Measurements from ENCODE around the gene TUT4.

TUT4 gene

DNA sequence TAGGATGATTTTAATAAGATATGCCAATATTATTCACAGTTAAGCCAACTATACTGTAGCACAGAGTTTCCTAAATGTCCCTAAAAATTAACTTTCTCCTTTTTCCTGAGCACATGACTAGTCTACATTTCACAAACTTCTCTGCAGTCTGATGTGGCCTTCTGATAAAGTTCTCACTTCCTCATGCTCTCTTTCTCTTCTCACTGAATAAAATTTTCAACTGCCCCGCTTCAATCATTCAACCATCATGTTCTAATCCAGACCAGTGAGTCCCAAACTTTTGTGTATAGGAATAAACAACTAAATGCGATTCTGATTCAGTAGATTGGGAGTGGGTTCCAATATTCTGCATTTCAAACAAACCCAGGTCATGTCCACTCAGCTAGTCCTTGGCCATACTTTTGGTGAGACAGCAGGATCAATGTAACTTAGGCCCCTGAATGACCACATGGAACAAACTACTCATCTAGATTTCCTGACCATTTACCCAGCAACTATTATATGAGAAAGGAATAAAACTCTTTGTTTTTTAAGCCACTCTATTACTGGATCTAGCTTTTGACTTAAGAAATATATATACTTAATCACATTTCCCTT, 20.1 kb downstream of the TUT4 start:
- DNase-seq = no peak

DNA sequence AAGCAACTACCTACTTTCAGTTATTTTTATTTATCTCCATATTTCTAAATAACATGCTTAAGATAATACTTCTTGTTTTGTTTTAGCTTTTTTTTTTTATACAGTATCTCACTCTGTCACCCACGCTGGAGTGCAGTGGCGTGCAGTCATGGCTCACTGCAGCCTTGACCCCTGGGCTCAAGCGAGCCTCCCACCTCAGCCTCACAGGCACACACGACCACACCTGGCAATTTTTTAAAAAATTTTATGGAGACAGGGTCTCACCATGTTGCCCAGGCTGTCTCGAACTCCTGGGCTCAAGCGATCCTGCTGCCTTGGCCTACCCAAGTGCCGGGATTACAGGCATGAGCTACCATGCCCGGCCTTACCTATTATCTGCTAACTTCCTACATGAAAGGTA, 20.6 kb downstream of the TUT4 start:
- DNase-seq = no peak

DNA sequence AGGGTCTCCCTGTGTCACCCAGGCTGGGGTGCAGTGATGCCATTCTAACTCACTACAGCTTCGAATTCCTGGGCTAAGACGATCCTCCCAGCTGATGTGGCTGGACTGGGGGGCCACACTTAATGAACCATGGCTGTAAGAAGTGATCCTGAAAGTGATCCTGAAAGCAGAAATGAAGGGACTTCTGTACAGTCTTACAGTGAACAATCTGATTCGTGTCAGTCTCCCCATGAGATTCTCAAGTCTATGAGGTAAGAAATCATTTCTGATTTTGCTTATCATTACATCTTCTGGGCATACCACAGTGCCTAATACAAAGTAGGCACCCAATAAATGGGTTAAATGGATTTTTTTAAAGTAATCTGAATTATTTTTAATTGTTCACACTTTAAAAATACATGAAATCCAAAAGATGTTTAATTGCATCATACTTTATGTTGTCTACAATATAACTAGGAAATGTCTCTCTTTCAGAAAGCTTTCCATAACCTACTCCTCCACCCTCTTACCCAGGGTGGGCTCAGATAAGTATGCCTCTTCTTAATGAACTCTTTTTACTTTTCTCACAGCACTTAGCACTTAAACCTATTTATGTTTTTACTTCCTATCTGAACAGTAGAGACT, 21.5 kb downstream of the TUT4 start:
- DNase-seq = no peak

DNA sequence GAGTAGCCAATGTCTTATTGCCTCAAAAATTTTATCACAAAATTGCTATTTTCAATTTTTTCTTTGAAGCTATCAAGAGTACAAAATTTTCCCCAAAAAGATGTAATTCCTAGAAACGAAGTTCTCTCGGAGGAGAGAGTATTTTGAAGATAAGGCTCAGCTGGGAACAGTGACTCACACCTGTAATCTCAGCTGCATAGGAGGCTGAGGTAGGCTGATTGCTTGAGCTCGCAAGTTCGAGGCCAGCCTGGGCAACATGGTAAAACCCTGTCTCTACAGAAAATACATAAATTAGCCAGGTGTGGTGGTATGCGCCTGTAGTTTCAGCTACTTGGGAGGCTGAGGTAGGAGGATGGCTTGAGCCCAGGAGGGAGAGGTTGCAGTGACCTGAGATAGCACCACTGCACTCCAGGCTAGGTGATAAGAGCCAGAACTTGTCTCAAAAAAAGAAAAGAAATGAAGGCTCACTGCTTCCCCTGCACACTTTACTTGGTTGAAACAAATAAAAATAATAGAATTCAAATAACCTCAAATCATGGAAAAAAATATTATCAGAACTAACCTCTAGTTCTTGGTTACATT, 22.2 kb downstream of the TUT4 start:
- DNase-seq = no peak

DNA sequence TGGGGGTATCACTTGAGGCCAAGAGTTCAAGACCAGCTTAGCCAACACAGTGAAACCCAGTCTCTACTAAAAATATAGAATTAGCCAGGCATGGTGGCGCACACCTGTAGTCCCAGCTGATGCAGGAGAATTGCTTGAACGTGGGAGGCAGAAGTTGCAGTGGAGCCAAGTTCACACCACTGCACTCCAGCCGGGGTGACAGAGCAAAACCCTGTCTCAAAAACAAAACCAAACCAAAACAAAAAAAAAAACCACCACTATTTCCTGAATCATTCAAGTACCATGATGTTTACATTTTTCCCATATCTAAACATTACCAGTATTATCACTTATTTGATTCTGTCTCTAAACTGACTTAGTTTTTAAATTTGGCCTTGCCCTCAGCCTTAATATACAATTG, 29.5 kb downstream of the TUT4 start:
- DNase-seq = no peak

DNA sequence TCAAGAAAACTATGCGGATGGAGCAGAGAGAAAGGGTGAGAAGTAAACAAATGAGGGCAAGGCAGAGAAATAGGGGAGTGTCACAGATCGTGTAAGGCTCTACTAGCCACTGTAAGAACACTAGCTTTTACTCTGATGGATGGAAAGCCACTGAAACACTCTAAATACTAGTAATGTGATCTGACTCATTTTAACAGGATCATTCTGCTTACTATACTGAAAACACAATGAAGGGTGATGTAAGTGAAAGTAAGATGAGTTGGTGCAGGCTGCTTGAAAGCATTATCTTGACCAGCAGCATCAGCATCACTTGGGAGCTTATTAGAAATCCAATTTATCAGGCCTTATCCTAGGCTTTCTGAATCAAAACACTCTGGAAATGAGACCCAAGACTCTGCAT, 32.7 kb downstream of the TUT4 start:
- no peak for DNase-seq

DNA sequence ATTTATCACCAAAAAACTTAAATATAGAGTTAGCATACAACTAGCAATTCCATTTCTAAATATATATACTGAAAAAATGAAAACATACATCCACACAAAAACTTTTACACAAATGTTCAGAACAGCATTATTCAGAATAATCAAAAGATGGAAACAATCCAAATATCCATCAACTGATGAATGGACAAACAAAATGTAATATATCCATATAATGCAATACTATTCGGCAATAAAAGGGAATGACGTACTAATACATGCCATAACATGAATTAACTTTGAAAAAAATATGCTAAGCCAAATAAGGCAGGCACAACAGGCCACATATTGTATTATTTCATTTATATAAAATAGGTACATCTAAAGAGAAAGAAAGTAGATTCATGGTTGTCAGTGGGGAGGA, 33.9 kb downstream of the TUT4 start:
- no peak for DNase-seq

DNA sequence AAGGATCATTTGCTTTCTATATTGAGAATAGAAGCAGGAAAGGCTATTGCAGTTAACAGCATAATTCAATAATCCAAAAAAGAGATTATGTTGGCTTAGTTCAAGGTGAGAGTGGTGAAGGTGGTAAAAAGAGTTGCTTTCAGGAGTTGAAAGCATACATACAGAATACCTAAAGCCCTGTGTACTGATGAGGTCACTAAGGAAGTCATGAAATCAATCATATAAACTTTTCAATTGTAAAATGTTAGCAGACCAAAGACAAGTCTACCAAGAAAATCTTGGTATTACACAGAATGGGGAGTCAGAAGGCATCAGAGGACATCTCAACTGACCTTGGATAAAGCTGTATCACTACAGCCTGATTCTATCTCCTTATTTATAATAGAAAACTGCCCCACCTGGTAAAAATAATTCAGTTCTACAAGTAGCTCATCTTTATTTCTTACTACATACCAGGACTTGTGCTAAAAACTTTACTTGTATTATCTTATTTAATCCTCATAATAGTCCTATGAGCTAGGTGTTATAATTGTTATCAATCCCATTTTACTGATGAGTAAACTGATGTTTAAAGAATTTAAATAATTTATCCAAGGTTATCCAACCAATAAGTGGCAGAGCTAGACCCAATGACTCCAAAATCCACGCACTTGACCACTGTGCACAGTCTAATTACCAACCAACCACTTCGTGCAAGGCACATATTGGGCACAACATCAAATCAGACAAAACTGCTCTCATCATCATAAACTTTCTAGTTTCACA, 40.9 kb downstream of the TUT4 start:
- no peak for DNase-seq

DNA sequence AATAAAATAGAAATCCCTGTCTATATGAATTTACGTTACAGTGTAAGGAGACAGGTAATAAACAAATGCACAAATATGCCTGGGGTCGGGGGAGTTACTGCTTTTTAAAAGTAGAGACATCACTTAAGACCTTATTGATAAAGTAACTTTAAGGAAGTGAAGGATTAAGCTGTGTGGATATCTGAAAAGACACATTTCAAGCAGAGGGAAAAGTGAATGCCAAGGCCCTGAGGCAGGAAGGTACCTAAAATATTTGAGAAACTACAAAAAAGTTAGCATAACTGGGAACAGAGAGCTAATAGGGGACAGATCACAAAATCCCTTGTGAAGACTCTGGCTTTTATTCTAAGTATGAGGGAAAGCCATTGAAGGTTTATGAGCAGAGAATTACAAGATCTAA, 41.5 kb downstream of the TUT4 start:
- no peak for DNase-seq

DNA sequence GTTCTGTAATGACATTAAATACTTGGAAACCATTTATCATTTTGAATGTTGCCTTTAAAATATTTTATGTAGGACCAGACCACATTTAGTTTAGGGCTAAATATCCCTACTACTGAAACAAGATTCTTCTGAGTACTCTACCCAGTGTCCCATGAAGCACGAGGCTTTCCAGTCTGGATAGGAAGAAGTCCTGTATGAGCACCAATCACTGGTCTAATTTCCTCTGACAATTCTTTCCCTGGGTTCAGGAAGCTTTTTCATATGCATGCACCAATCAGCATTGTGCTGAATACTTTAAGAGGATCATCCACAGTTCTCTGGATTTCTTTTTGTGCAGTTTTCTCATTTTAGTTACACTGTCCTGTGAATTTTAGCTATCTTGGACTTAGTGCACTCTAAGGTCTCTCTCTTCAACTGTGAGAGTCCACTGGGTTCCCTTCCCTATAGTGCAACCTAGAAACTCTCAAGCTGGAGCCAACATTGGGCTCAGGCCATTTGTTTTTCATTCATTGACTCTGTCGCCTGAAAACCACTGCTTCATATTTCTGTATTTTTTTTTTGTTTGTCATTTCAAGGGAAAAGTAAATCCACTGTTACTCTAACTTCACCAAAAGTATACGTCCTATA, 45.9 kb downstream of the TUT4 start:
- DNase-seq = no peak

DNA sequence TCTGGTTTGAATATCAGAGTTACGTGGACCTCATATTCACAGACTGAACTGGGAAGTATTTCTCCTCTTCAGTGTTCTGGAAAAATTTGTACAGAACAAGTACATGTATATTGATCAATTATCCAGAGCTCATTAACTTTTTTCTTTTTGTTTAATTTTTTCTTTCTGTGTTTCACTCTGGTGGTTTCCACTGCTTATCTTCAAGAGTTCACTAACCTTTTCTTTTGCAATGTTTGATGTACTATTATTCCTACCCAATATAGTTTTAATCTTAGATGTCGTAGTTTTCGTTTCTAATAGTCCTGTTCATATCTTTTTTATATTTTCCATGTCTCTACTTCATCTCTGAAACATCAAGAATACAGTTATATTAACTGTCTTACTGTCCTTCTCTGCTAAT, 46.5 kb downstream of the TUT4 start:
- no peak for DNase-seq

DNA sequence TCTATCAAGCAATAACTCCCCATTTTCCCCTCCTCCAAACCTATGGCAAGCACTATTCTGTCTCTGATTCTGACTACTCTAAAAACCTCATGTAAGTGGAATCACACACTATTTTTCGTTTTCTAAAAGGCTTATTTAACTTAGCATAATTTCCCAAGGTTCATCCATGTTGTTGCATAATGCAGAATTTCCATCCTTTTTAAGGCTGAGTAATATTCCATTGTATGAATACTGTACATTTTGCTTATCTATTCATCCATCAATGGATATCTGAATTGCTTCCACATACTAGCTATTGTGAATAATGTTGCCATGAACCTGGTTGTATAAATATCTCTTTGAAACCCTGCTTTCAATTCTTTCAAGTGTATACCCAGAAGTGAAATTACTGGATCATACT, 48.2 kb downstream of the TUT4 start:
- DNase-seq = no peak

DNA sequence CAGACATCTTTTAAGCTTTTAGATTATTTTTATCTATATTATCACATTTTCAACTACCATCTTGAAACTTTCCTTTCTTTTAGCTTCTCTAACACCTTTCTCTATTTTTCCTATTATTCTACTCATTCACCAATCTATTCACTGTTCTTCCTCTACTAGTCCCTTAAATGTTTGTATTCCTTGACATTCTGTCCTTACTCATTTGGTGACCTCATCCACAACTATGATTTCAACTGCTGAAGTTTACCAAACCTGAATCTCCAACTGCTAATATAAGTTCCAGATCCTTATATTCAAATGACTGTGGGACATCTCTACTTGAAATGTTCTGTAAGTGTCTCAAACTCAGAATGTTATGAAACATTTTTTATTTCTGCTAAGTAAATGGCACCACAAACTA, 49.2 kb downstream of the TUT4 start:
- no peak for DNase-seq

DNA sequence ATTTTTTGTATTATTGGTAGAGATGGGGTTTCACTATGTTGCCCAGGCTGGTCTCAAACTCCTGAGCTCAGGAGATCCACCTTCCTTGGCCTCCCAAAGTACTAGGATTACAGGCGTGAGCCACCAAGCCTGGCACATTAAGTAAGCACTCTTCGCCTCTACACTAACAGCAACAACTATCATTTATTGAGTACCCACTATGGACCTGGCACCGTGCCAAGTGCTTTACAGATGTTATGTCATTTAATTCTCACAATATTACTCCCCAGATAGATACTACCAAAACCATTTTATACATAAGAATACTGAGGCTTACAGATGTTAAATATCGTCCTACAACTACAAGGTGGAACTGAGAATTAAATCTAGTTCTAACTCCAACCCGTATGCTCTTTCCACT, 50.1 kb downstream of the TUT4 start:
- peak; percentile 14 for DNase-seq

DNA sequence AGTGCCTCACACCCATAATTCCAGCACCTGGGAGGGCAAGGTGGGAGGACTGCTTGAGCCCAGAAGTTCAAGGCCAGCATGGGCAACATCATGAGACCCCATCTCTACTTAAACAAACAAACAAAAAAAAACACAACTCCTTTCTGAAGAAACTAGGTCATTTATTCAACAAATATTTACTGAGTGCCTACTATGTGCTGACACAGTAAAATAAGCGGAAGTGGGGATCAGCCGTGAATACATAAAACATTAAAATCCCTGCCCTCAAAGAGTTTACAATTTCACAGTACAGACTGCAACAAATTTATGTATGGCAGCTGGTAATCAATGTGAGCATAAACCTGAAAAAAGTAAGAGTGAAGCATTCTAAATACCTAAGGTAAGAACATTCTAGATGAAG, 65.3 kb downstream of the TUT4 start:
- no peak for DNase-seq

DNA sequence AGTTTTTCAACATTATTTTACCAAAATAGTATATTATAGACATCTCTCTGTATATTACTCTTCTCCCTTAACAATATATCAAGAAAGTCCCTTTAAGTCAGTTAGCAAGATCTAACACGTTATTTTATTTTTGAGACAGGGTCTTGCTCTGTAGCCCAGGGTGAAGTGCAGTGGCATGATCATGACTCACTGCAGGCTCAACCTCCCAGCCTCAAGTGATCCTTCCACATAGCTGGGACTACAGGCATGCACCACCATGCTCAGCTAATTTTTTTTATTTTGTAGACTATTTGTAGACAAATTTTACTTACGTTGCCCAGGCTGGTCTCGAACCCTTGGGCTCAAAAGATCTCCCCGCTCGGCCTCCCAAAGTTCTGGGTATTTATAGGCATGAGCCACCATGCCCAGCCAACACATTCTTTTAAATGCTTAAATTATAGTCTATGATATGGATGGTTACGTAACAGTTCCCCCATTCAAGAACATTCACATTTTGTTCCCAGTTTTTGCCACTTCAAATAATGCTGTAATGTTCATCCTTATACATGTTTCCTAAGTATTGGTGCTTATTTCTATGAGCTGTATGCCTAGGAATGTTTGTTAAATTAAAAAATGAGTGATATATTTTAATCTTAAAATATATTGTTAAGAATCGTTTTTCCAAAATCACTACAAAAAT, 70.4 kb downstream of the TUT4 start:
- no peak for DNase-seq

DNA sequence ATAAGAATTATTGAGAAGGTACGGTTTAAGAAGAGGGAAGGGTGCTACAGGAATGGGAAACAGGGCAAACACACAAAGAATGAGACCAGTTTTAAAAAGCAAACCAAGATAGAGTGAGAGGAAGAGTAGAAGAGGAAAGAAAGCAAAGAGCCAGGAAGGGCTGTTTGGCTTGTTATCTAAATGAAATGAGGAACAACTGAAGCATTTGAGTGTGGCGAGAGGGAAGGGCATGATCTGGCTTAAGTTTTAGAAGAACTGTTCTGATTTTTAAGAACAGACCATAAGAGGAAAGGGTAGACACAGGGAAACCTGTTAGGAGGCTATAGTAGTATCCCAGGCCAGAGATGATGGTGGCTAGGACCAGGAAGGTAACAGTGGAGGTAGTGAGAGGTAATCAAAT, 73.8 kb downstream of the TUT4 start:
- DNase-seq = no peak

DNA sequence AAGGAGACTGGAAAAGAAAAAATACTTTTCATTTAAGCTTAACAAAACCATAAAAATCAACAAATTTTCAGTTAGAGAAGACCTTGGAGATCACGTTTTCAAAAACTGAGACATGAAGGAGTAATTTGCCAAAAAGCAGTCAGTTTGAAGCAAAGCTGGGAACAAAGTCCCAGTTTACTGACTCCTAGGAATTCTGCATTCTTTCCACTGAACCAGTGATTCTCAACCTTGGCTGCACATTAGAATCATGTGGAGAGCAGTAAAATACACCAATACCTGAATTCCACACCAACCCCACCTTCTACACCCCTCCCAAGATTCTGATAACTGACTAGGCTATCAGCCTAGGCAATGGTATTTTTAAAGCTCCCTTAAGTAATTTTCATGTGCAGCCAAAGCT, 75.0 kb downstream of the TUT4 start:
- no peak for DNase-seq

DNA sequence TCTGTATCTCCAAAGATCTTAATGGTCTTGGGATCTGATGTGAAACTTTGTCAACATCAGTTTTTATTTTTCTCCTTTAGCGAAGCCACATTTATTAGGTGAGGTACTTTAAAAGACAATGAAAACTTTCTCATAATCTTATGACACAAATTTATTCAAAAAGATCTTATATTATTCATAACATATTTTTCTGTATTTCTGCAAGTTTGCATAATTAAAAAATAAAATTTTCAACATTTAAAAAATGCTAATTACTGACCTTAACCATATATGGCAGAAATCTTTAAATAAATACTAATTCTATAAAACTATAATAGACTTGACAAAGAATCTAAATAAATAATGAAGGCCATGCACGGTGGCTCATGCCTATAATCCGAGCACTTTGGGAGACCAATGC, 75.9 kb downstream of the TUT4 start:
- DNase-seq = no peak

DNA sequence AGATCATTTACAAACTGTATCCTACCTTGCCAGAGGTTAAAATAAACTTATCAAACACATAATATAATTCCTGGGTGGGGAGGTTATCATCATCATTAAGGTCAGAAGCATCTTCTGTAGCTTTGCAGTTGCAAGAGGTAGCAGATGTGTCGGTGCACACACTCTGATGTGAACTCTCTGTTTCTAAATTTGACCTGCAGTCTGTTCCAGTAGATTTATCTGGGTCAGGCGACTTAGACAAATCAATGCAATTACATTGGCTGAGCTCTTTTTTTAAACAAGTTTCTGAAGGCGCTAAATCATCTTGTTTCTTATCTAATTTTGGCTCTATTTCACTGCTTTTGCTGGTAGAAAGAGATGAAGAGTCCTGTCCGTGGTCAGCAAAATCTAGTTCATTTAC, 78.1 kb downstream of the TUT4 start:
- no peak for DNase-seq

DNA sequence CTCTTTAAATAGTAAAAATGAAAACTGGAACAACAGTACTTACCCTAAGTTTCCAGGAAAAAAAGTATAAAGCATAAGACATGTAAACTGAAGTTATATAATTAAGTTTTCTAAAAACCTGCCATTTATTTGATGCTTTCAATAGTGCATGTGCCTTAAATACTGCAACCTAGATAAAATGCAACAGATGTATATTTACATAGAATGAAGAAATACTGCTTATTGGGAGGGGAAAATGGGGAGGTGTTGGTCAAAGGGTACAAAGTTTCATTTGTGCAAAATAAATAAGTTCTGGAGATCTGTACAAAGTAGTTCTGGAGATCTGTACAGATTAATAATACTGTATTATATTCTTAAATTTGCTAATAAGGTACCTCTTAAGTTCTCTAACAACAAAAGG, 79.9 kb downstream of the TUT4 start:
- no peak for DNase-seq

DNA sequence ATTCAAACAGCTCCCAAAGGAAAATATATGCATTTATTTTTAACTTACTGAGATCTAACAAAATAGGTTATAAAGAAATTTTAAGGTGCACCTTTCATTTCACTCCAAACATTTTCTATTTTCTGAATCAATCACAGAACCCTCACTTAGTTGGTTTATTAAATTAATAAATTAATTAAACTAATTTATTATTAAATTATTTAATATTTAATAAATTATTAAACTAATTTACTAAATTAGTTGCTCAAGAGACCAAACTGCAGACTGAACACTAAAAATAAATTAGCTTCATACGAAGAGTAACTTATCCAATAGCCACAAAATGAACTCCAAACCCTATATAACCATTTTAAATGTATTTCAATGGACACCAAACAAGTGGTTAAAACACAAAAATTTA, 80.5 kb downstream of the TUT4 start:
- no peak for DNase-seq

DNA sequence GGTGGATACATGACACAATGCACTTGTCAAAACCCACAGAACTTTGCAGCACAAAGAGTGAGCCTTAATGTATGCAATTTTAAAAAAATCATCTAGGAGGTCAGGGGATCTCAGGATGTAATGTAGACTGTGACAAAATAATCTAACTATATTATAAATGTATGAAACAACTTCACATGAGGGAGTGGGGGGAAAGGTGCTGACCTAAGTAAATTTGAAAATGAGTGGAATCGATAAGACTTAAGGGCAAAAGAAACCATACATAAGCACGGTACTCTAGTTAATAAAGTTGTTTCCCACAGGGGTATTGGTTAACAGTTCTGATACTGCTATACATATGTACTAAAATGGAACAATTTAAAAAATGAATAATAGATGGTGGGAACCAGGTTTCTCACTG, 83.8 kb downstream of the TUT4 start:
- DNase-seq = no peak

Measured in NCI-H510A treated with DMSO at 0.1 percent for 48 hours (cell line).